ENCODE results near the gene TBX19. TPM values are rescaled to one million over a fixed set of nuclear protein-coding genes. Genes with fewer than 3 reads are reported as not detected.

Gene TBX19
- total and polyA plus RNA-seq, 10 of the 15 experiments (the other 5 are each of a cell fraction or from before 2014, with no cell fraction given) = 0.13 to 6.9 (median 1.2) TPM

GRCh38 chr1:168316142-168316541 lies 35.5 kb downstream of the TBX19 start:
- Histone ChIP-seq H2AFZ (ENCODE audit: control insufficient read depth, low read depth, low read length) (no peak overlapping the region), H3K27me3 (replicated peaks in 1 of 2; ENCODE audit: control insufficient read depth in 2 of 2, insufficient read depth in 2 of 2, low read length in 1 of 2) (no peaks in the 10 kb centered on the region), H3K4me3 (no peak overlapping the region), H3K9me3 (replicated peaks; ENCODE audit: control insufficient read depth, insufficient read depth, low read length) (no peaks in the 10 kb centered on the region), H3K79me2 (ENCODE audit: control insufficient read depth, insufficient read depth, low read length) (no peaks in the 10 kb centered on the region), H3K4me1 (ENCODE audit: control insufficient read depth, insufficient read depth, low read length) (peaks cover 8% of the 10 kb centered on the region; the same call in 1 of the 2 replicates), H3K36me3 (ENCODE audit: control insufficient read depth in 2 of 2, insufficient read depth in 2 of 2, low read length in 1 of 2) (no peaks in the 10 kb centered on the region), H3K9ac (ENCODE audit: control insufficient read depth, insufficient read depth, low read length) (no peak overlapping the region), H4K20me1 (ENCODE audit: control insufficient read depth, insufficient read depth) (no peaks in the 10 kb centered on the region), H3K27ac (ENCODE audit: control insufficient read depth, insufficient read depth) (no peak overlapping the region), H3K4me2 (ENCODE audit: control insufficient read depth, insufficient read depth) (no peak overlapping the region)
- SMC1A ChIA-PET (ENCODE audit: uncharacterized antibody, unreplicated experiment) = interaction anchor here (1.2 kb wide), 1 partner anchor 82 kb away, joined by 4 read pairs; no protein-coding TSS in a partner anchor
- POLR2A ChIA-PET = no interaction called here
- RAD21 ChIA-PET (ENCODE audit: unreplicated experiment) = no interaction called here
- in situ Hi-C loops (cut with MboI) = no loop called here
- no peak for DNase-seq (ENCODE audit: low read depth, low spot score)
- CTCF ChIA-PET = interaction anchor here (0.6 to 4.4 kb wide), 2 partner anchors 14 to 26 kb away, joined by 3 to 20 read pairs; no protein-coding TSS in a partner anchor
- no TSS peak for BruUV-seq (replicated peaks)
- TF ChIP-seq ZBTB40 (IDR thresholded peaks at IDR 0.05; ENCODE audit: borderline replicate concordance) = no peak
- intact Hi-C loops (cut with micrococcal nuclease; ENCODE audit: unreplicated experiment) = no loop called here
- no peak for FAIRE-seq
- WGBS (ENCODE audit: insufficient coverage, insufficient replicate concordance, low lambda C conversion rate, missing lambda C conversion rate) = 0% methylated on average over 1 of the region's 1 CpG
- no peak for ATAC-seq

DNA sequence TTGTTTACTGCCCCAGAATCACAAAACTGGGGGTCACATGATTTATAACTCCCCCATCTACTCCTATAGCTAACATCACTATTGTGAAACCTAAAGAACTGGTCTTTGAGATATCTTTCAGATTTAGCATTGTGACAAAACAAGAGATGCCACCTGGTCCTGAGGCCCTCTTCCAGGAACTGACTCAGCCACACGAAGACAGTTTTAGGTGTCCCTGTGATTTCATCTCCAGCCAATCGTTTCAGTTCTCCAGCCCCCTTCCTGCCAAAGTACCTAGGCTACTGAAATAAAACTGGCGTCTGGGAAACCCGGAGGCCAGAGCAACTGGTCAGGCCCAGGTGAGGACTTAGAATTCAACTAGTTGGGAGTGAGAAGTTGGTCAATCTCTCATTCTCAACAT lies 36.6 kb downstream of the TBX19 start:
- intact Hi-C loops (cut with micrococcal nuclease; ENCODE audit: unreplicated experiment) (no loop called here), in situ Hi-C loops (cut with MboI) (no loop called here)
- DNase-seq (ENCODE audit: low read depth, low spot score) (no peak), ATAC-seq (no peak), FAIRE-seq (no peak)
- H3K27me3 ChIP-seq (replicated peaks in 1 of 2; ENCODE audit: control insufficient read depth in 2 of 2, insufficient read depth in 2 of 2, low read length in 1 of 2) = no peaks in the 10 kb centered on the region
- ChIA-PET POLR2A (interaction anchor here (0.6 to 0.7 kb wide), 3 partner anchors 345 to 997 kb away, joined by 3 to 5 read pairs (median 5); no protein-coding TSS in a partner anchor), SMC1A (ENCODE audit: uncharacterized antibody, unreplicated experiment) (no interaction called here), RAD21 (ENCODE audit: unreplicated experiment) (no interaction called here), CTCF (interaction anchor here (0.8 to 4.4 kb wide), 2 partner anchors 25 to 235 kb away, joined by 3 to 20 read pairs; no protein-coding TSS in a partner anchor)
- H3K36me3 ChIP-seq (ENCODE audit: control insufficient read depth in 2 of 2, insufficient read depth in 2 of 2, low read length in 1 of 2) = no peaks in the 10 kb centered on the region
- H2AFZ ChIP-seq (ENCODE audit: control insufficient read depth, low read depth, low read length) = no peak overlapping the region
- BruUV-seq (replicated peaks) = no TSS peak
- no peak overlapping the region for H3K9ac ChIP-seq (ENCODE audit: control insufficient read depth, insufficient read depth, low read length)
- H4K20me1 ChIP-seq (ENCODE audit: control insufficient read depth, insufficient read depth) = no peaks in the 10 kb centered on the region
- 81% methylated on average over 4 of the region's 4 CpGs for WGBS (ENCODE audit: insufficient coverage, insufficient replicate concordance, low lambda C conversion rate, missing lambda C conversion rate)
- H3K4me3 ChIP-seq = no peak overlapping the region
- no peaks in the 10 kb centered on the region for H3K9me3 ChIP-seq (replicated peaks; ENCODE audit: control insufficient read depth, insufficient read depth, low read length)
- no peaks in the 10 kb centered on the region for H3K79me2 ChIP-seq (ENCODE audit: control insufficient read depth, insufficient read depth, low read length)
- H3K27ac ChIP-seq (ENCODE audit: control insufficient read depth, insufficient read depth) = no peak overlapping the region
- no peak overlapping the region for H3K4me2 ChIP-seq (ENCODE audit: control insufficient read depth, insufficient read depth)
- peaks cover 8% of the 10 kb centered on the region; the same call in 1 of the 2 replicates for H3K4me1 ChIP-seq (ENCODE audit: control insufficient read depth, insufficient read depth, low read length)
- TF ChIP-seq JUNB (IDR thresholded peaks at IDR 0.05) (no peak), ZBTB4 (CRISPR knock-in tag; IDR thresholded peaks at IDR 0.05) (no peak), IKZF1 (conservative IDR thresholded peaks at IDR 0.05) (no peak), GABPA (IDR thresholded peaks at IDR 0.05; ENCODE audit: low read depth) (no peak), BCL11A (IDR thresholded peaks at IDR 0.05; ENCODE audit: low read depth, low read length) (no peak), CBX5 (IDR thresholded peaks at IDR 0.05; ENCODE audit: low read depth) (no peak)
- TF ChIP-seq, protein P1, sequence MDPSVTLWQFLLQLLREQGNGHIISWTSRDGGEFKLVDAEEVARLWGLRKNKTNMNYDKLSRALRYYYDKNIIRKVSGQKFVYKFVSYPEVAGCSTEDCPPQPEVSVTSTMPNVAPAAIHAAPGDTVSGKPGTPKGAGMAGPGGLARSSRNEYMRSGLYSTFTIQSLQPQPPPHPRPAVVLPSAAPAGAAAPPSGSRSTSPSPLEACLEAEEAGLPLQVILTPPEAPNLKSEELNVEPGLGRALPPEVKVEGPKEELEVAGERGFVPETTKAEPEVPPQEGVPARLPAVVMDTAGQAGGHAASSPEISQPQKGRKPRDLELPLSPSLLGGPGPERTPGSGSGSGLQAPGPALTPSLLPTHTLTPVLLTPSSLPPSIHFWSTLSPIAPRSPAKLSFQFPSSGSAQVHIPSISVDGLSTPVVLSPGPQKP (IDR thresholded peaks at IDR 0.05; ENCODE audit: low read depth, low read length) = no peak
